OCI-LY3 (cell line): ENCODE results near the gene OR13C9.

ENCODE experiments used
- H2AFZ ChIP-seq: fragments of 200-600, 300-600 bp; shearing (Covaris generic); 2 replicates; pipeline ENCODE4 v1.6.0; 2014; ENCODE audit warnings: antibody characterized with exemption, low read depth, low read length
- H3K27ac ChIP-seq: fragments of 200-600, 300-600 bp; sonication (generic); 2 replicates; pipeline ENCODE4 v1.5.1; 2014; ENCODE audit warnings: mild to moderate bottlenecking, low read length, moderate library complexity, mixed read lengths
- H3K27me3 ChIP-seq: fragments of 200-600, 300-600 bp; sonication (generic); 2 replicates; pipeline ENCODE4 v1.6.1; 2014; ENCODE audit warnings: low read depth, low read length, mixed read lengths
- H3K36me3 ChIP-seq: fragments of 200-600, 300-600 bp; sonication (generic); replicated peaks from 2 replicates; pipeline ENCODE3; 2014; ENCODE audit warnings: low read depth, low read length, mixed read lengths
- H3K4me1 ChIP-seq: fragments of 300-600, 200-600 bp; sonication (generic); 2 replicates; pipeline ENCODE4 v1.6.1; 2014; ENCODE audit warnings: low read length, mixed read lengths
- H3K4me2 ChIP-seq: fragments of 200-600, 300-600 bp; sonication (generic); 2 replicates; pipeline ENCODE4 v1.6.1; 2014; ENCODE audit warnings: low read length, mixed read lengths
- H3K4me3 ChIP-seq: fragments of 300-600, 200-600 bp; sonication (generic); 2 replicates; pipeline ENCODE4 v1.5.1; 2014; ENCODE audit warnings: antibody characterized with exemption, mild to moderate bottlenecking, low read length, moderate library complexity
- H3K79me2 ChIP-seq: fragments of 300-600, 200-600 bp; shearing (Covaris generic); 2 replicates; pipeline ENCODE4 v1.6.1; 2014; ENCODE audit warnings: mild to moderate bottlenecking, low read length, mixed read lengths
- H3K9ac ChIP-seq: fragments of 300-600, 200-600 bp; shearing (Covaris generic); 2 replicates; pipeline ENCODE4 v1.6.0; 2014; ENCODE audit warnings: mild to moderate bottlenecking, low read length, moderate library complexity
- H3K9me3 ChIP-seq: fragments of 200-600, 300-600 bp; shearing (Covaris generic); 2 replicates; pipeline ENCODE4 v1.6.1; 2014; ENCODE audit warnings: low read length, mixed read lengths; ENCODE audit not compliant: insufficient read depth
- H4K20me1 ChIP-seq: fragments of 200-600, 300-600 bp; sonication (generic); 2 replicates; pipeline ENCODE4 v1.6.1; 2016; ENCODE audit warnings: low read length, mixed read lengths; ENCODE audit not compliant: insufficient read depth
- CTCF ChIP-seq: fragments of 200-600, 300-600 bp; sonication (generic); IDR thresholded peaks from 2 replicates; pipeline ENCODE4 v1.5.1; 2014; ENCODE audit warnings: antibody characterized with exemption, low read length, low read depth
- EZH2phosphoT487 ChIP-seq: fragments of 200-600 bp; shearing (Covaris generic); IDR thresholded peaks from 2 replicates; pipeline ENCODE4 v1.6.1; 2018; ENCODE audit warnings: antibody characterized with exemption, mixed run types, low read depth

Gene OR13C9

GRCh38 chr9:104568868-104569267, 49.1 kb downstream of the OR13C9 start, which contains the start of gene OR13C8:
Gene OR13C8 (plus strand): TSS chr9:104569168. CDS start chr9:104569168, 0 bp downstream.
- Histone ChIP-seq H3K4me1 (no peaks in the 10 kb centered on the region), H3K4me2 (no peak within 1 kb of the TSS), H4K20me1 (no peaks in the 10 kb centered on the region), H3K36me3 (no peaks in the 10 kb centered on the region), H3K79me2 (no peaks in the 10 kb centered on the region), H3K9ac (no peak within 1 kb of the TSS), H2AFZ (no peak within 1 kb of the TSS), H3K9me3 (no peaks in the 10 kb centered on the region), H3K4me3 (no peak within 1 kb of the TSS), H3K27me3 (no peaks in the 10 kb centered on the region), H3K27ac (no peak within 1 kb of the TSS)
- TF ChIP-seq CTCF: no peak
- no peak for TF ChIP-seq EZH2phosphoT487
